Tibial nerve (tissue), 4 donors: ENCODE data around the gene DHRS7. TPM values are rescaled to one million over a fixed set of nuclear protein-coding genes. Genes with fewer than 3 reads are reported as not detected.

Experiments used
- DNase-seq, 2 donors: peaks; one replicate each; pipeline ENCODE4 v3.0.0-alpha.2; 2019; ENCODE audit warnings: low spot score in 2 of 2
- H3K27ac ChIP-seq, 4 donors: fragments of 200-600 bp; sonication (generic) in 3 of 4; one replicate each; pipeline ENCODE4 v1.5.1; 2017 to 2019; ENCODE audit warnings: mild to moderate bottlenecking in 1 of 4
- H3K27me3 ChIP-seq, 2 donors: fragments of 200-600 bp; sonication (generic) in 1 of 2; one replicate each; pipeline versions ENCODE4 v1.5.1 to v1.6.0; 2017 to 2019
- H3K36me3 ChIP-seq, 3 donors: fragments of 200-600 bp; sonication (generic); one replicate each; pipeline ENCODE4 v1.5.1; 2018 to 2019
- H3K4me1 ChIP-seq, 4 donors: fragments of 200-600 bp; sonication (generic) in 3 of 4; one replicate each; pipeline ENCODE4 v1.5.1; 2017 to 2019
- H3K4me3 ChIP-seq, 4 donors: fragments of 200-600 bp; sonication (generic) in 3 of 4; one replicate each; pipeline ENCODE4 v1.5.1; 2017 to 2019; ENCODE audit warnings: mild to moderate bottlenecking in 1 of 4, moderate library complexity in 1 of 4
- H3K9me3 ChIP-seq, 4 donors: fragments of 200-600 bp; sonication (generic) in 3 of 4; one replicate each; pipeline ENCODE4 v1.5.1; 2017 to 2019
- CTCF ChIP-seq, 5 experiments: fragments of 200-600 bp in 3 of 5; fragments of 450-650 bp in 2 of 5; sonication (generic) in 3 of 5; IDR thresholded peaks; one replicate each; pipeline ENCODE4 v1.5.1; 2016 to 2019; ENCODE audit warnings: antibody characterized with exemption in 5 of 5, mild to moderate bottlenecking in 3 of 5, moderate library complexity in 2 of 5
- EP300 ChIP-seq, 2 donors: sonication (generic); formaldehyde crosslinking; IDR thresholded peaks; one replicate each; pipeline ENCODE4 v1.6.1; 2017; ENCODE audit warnings: antibody characterized with exemption in 2 of 2, mild to moderate bottlenecking in 1 of 2
- POLR2A ChIP-seq, 2 donors: fragments of 450-650 bp; IDR thresholded peaks; one replicate each; pipeline ENCODE4 v1.6.1; 2017; ENCODE audit warnings: antibody characterized with exemption in 2 of 2, mild to moderate bottlenecking in 2 of 2, moderate library complexity in 2 of 2
- WGBS, 2 donors: methylation state at CpG; one replicate each; pipeline ENCODE4 v1.1.5; 2018; 5-methylcytosine and 5-hydroxymethylcytosine counted together
- total RNA-seq, 4 donors: library from RNA; depleted of rRNA; stranded (reverse); fragments of >200 nt; gene quantifications; one replicate each; pipeline ENCODE4 v1.1.0, GENCODE V29; 2016

DHRS7 gene
- total RNA-seq, 4 donors from 2014 or later, result 77.1 to 126 (median 85.6) TPM

- Histone ChIP-seq H3K27me3 (no peaks in the 10 kb centered on the region), H3K4me1 (peaks cover 0 to 9% (median 0%) of the 10 kb centered on the region in 4 donors), H3K36me3 (no peaks in the 10 kb centered on the region), H3K9me3 (no peaks in the 10 kb centered on the region), H3K27ac (peak overlapping the region; percentile 6 to 81 (median 61)), H3K4me3 (peak overlapping the region; percentile 1 to 43 (median 33))
- DNase-seq, result peak in 1 of 2 donors; percentile 55
- 1 to 2% methylated on average over 5 of the region's 5 CpGs for WGBS, 2 donors
- TF ChIP-seq CTCF (IDR thresholded peaks at IDR 0.05) (peak; percentile 52 to 90 (median 75)), POLR2A (IDR thresholded peaks at IDR 0.05) (no peak)
Measured at GRCh38 chr14:60184146-60184904, 19.1 kb upstream of the DHRS7 start.

- no peaks in the 10 kb centered on the region for H3K36me3 ChIP-seq
- H3K9me3 ChIP-seq, result no peaks in the 10 kb centered on the region
- TF ChIP-seq POLR2A (IDR thresholded peaks at IDR 0.05), result no peak
- no peak for TF ChIP-seq EP300 (IDR thresholded peaks at IDR 0.05)
- no peak for TF ChIP-seq CTCF (IDR thresholded peaks at IDR 0.05)
- peak overlapping the region; percentile 6 to 81 (median 61) for H3K27ac ChIP-seq
- peaks cover 0 to 9% (median 0%) of the 10 kb centered on the region in 4 donors for H3K4me1 ChIP-seq
- no peak for DNase-seq
- WGBS, 2 donors, result 8 to 26% methylated on average over 1 of the region's 1 CpG
- H3K4me3 ChIP-seq, result peak overlapping the region; percentile 1 to 43 (median 33)
- no peaks in the 10 kb centered on the region for H3K27me3 ChIP-seq
Measured at GRCh38 chr14:60183741-60184140, 18.5 kb upstream of the DHRS7 start.

GRCh38 chr14:60183138-60183537 is 17.9 kb upstream of the DHRS7 start:
- Histone ChIP-seq H3K27ac (peak overlapping the region in 1 of 4 donors; percentile 81), H3K36me3 (no peaks in the 10 kb centered on the region), H3K27me3 (no peaks in the 10 kb centered on the region), H3K9me3 (peaks cover 0 to 4% (median 0%) of the 10 kb centered on the region in 4 donors), H3K4me1 (peaks cover 0 to 9% (median 0%) of the 10 kb centered on the region in 4 donors), H3K4me3 (no peak overlapping the region)
- TF ChIP-seq POLR2A (IDR thresholded peaks at IDR 0.05) (no peak), CTCF (IDR thresholded peaks at IDR 0.05) (no peak), EP300 (IDR thresholded peaks at IDR 0.05) (no peak)
- 91 to 97% methylated on average over 3 of the region's 3 CpGs for WGBS, 2 donors
- no peak for DNase-seq

GRCh38 chr14:60179431-60179869 is 14.3 kb upstream of the DHRS7 start:
- H3K9me3 ChIP-seq, result peaks cover 0 to 6% (median 0%) of the 10 kb centered on the region in 4 donors
- H3K27me3 ChIP-seq, result no peaks in the 10 kb centered on the region
- no peak overlapping the region for H3K27ac ChIP-seq
- H3K4me3 ChIP-seq, result no peak overlapping the region
- DNase-seq, result no peak
- 74% methylated on average over 3 of the region's 3 CpGs for whole genome bisulfite sequencing, 2 donors
- no peaks in the 10 kb centered on the region for H3K36me3 ChIP-seq
- H3K4me1 ChIP-seq, result peaks cover 0 to 9% (median 0%) of the 10 kb centered on the region in 4 donors
- no peak for TF ChIP-seq EP300 (IDR thresholded peaks at IDR 0.05)
- no peak for TF ChIP-seq CTCF (IDR thresholded peaks at IDR 0.05)
- no peak for TF ChIP-seq POLR2A (IDR thresholded peaks at IDR 0.05)

- TF ChIP-seq POLR2A (IDR thresholded peaks at IDR 0.05) (no peak), CTCF (IDR thresholded peaks at IDR 0.05) (no peak), EP300 (IDR thresholded peaks at IDR 0.05) (no peak)
- H3K4me1 ChIP-seq, result peaks cover 0 to 7% (median 0%) of the 10 kb centered on the region in 4 donors
- no peak overlapping the region for H3K4me3 ChIP-seq
- no peaks in the 10 kb centered on the region for H3K27me3 ChIP-seq
- H3K9me3 ChIP-seq, result peaks cover 0 to 6% (median 0%) of the 10 kb centered on the region in 4 donors
- no peak overlapping the region for H3K27ac ChIP-seq
- no peak for DNase-seq
- WGBS, 2 donors, result 94 to 98% methylated on average over 1 of the region's 1 CpG
- H3K36me3 ChIP-seq, result no peaks in the 10 kb centered on the region
Measured at GRCh38 chr14:60178820-60179219, 13.6 kb upstream of the DHRS7 start.
